ENCODE data around the gene ITGB1.

The ITGB1 gene

DNA sequence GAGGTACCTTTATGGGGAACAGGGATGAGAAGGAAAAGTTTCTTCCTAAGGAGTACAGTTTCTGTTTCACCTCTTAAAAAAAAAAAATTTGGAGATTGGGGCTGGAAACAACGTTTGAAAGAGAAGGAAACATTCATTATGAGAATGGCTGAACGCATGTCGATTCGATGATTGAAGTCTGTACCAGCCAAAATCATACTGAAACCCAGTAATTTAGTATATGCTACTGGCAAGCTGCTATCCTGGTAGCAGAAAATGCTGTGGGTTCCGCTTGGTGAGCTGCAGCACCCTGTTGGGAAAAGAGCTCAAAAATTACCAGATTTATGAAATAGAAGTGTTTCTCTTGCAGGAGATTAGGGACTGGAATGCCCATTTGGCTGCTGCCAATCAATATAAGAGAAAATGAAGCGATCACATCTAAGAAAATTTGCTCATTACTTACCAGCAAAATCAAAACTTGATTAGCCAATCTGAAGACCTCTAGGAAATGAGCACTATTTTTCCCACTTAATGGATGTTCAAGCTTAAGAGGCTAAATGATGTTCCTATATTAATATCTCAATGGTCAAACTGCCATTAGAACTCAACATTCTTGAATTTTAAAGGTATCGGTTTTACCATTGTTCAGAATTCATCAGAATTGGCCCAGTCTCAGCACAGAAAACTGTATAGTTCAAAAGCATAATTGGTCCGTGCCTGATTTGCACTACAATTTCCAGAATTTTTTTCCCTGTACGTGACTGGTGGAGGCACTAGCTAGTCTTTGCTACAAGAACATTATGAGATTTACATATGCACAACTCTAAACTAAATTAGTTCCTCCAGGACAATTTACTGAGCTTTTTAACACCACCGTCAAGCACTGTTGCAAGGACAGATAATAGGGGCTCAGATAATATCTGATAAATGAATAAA is 1.2 kb upstream of the ITGB1 start:
- TF ChIP-seq, protein P1, sequence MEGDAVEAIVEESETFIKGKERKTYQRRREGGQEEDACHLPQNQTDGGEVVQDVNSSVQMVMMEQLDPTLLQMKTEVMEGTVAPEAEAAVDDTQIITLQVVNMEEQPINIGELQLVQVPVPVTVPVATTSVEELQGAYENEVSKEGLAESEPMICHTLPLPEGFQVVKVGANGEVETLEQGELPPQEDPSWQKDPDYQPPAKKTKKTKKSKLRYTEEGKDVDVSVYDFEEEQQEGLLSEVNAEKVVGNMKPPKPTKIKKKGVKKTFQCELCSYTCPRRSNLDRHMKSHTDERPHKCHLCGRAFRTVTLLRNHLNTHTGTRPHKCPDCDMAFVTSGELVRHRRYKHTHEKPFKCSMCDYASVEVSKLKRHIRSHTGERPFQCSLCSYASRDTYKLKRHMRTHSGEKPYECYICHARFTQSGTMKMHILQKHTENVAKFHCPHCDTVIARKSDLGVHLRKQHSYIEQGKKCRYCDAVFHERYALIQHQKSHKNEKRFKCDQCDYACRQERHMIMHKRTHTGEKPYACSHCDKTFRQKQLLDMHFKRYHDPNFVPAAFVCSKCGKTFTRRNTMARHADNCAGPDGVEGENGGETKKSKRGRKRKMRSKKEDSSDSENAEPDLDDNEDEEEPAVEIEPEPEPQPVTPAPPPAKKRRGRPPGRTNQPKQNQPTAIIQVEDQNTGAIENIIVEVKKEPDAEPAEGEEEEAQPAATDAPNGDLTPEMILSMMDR (IDR thresholded peaks at IDR 0.05; ENCODE audit: low read depth, low read length), result no peak
- DNase-seq (ENCODE audit: low read depth in 2 of 2), result peak; percentile 39
- H3K4me3 ChIP-seq (replicated peaks in 1 of 2; ENCODE audit: low read depth in 2 of 2, low read length in 2 of 2), result peak overlapping the region; percentile 70 to 84

DNA sequence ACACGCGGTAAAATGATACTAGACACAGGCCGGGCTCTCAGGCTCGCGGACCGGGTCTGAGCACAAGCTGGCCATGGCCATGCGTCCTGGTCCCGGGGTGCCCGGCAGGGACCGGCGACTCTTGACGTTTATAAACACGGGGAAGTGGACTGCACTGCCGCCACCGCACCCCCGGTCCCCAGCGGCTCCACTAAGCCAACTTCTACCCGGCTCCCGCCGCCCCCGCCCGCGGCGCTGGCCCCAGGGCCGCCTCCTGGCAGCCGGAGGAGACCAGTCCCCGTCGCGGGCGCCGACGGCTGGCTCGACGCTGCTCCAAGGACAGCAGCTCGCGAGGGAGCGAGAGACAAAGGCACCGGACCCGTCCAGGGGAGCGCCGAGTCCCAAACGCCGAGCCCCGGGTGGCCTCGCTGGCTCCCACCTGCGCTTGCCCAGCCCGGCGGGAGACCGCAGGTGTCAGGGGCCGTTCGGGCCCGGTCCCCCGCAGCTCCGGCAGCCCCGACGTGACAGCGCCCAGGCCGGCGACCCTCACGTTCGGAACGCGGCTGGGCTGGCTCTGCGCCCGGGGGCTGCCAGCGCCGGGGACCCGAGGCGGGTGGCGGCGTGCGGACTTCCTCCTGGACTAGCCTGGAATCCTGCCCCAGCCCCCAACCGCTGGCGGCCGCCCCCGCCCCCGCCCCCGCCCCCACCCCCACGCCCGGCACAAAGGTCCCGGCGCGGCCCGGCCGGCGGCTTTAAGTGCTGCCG is 517 bp downstream of the ITGB1 start:
- peak; percentile 31 to 46 for DNase-seq (ENCODE audit: low read depth in 2 of 2)
- TF ChIP-seq, protein P1 (IDR thresholded peaks at IDR 0.05; ENCODE audit: low read depth, low read length), result no peak
- H3K4me3 ChIP-seq (replicated peaks in 1 of 2; ENCODE audit: low read depth in 2 of 2, low read length in 2 of 2), result peak overlapping the region; percentile 69 to 85

DNA sequence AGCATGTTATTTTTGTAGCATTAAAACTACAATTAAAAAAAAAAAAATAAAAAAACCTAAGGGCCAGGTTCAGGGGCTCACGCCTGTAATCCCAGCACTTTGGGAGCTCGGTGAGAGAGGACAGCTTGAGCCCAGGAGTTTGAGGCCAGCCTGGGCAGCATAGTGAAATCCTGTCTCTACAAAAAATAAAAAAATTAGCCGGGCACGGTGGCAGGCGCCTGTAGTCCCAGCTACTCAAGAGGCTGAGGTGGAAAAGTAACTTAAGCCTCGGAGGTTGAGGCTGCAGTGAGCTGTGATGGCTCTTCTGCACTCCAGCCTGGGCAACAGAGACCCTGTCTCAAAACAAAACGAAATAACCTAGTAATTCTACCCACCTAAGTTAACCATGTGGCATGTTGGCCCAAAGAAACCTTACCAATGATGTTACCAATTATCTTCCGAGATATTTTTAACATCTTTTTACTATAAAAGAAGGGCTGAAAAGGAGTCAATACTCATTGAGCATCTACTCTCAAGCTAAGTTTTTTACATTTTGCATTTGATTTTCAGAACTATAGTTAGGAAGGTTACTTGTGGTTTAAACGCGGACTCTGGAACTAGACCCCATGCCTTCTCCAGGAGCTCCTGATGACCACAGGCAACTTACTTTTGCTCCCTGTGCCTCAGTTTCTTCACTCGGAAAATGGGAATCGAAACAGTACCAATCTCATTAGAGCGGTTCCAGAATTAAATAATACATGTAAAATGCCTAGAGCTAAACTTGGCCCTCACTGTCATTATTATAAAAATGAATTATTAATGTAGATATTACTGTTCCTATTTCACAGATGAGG is 1.4 kb downstream of the ITGB1 start:
- peak overlapping the region; percentile 69 to 85 for H3K4me3 ChIP-seq (replicated peaks in 1 of 2; ENCODE audit: low read depth in 2 of 2, low read length in 2 of 2)
- TF ChIP-seq, protein P1 (IDR thresholded peaks at IDR 0.05; ENCODE audit: low read depth, low read length), result no peak
- peak in 1 of 2 donors; percentile 30 for DNase-seq (ENCODE audit: low read depth in 2 of 2)

DNA sequence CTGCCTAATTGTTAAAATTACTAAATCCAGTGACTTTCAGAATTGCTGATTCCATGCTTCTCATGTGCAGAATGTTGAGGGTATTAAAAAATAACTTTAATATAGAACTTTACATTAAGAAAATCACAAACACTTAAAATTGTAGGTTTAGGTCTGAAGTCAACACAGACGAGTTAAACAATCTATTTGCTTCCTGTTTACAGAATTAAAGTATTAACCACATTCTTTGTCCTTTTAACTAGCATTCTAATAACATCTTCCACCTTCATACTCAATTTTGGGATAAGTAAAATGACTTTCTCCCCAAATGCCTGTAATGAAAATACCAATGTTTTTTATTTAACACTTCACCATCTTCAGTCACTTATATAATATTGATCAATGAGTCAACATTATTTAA is 2.2 kb downstream of the ITGB1 start:
- peak overlapping the region; percentile 69 to 85 for H3K4me3 ChIP-seq (replicated peaks in 1 of 2; ENCODE audit: low read depth in 2 of 2, low read length in 2 of 2)
- DNase-seq (ENCODE audit: low read depth in 2 of 2), result peak in 1 of 2 donors; percentile 16
- TF ChIP-seq, protein P1 (IDR thresholded peaks at IDR 0.05; ENCODE audit: low read depth, low read length), result no peak

DNA sequence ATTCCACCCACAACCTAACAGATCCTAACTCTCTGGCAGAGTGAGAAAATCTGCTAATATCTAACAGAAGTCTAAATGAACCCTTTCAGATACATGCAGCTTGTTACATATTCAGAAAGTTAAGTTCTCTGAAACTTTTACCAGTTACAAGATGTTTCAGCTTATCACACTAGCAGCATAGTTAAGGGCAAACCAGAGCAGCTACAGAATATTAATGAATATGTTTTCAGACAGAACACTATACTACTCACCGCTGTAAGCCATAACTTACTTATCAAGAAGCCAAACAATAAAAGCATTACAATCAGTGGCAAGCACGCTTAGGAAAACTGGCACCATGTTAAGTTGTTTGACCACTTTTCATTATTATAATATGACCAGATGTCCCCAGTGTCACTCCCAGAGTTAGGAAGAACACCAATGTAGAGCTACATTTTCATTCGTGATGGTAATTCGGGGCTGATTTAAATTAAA is 2.7 kb downstream of the ITGB1 start:
- H3K4me3 ChIP-seq (replicated peaks in 1 of 2; ENCODE audit: low read depth in 2 of 2, low read length in 2 of 2), result peak overlapping the region; percentile 69 to 85
- TF ChIP-seq, protein P1 (IDR thresholded peaks at IDR 0.05; ENCODE audit: low read depth, low read length), result no peak
- DNase-seq (ENCODE audit: low read depth in 2 of 2), result peak in 1 of 2 donors; percentile 20

All from cardiac fibroblast (primary cell).